GM20431 (cell line): ENCODE results near the gene FIBIN.

Experiments used
- in situ Hi-C: fragments of 300-500 bp; cut with MseI, MboI; formaldehyde crosslinking; loops from one replicate; pipeline ENCODE4 v1.15.0; 2020; ENCODE audit warnings: low sequenced_read_pairs; ENCODE audit not compliant: unreplicated experiment

FIBIN gene

DNA sequence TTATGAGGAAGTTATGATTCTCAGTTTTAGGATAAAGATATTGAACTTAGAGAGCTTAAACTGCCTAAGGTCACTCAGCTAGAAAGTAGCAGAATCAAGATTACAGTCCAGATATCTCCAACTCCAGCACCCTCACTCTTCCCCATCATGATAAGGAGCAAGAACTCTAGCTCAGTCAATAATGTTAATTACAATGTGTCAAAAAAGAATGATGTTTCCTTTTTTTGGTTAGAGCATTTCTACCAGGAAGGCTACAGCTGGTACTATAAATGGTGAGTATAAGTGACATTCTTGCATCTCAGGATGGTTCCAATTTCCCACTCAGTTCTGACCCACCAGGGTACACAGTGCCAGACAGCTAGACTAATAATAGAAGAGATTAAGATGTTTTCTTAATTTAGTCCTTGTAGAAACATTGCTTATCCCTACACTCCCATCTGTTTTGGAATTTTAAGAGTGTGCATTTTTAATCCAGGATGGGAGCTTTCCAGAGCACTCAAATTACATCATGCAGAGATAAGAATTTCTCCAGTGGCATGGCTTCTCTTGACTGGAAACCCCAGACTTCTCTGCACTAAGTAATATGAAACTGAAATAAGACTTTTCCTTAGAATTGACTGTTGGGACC, 25.1 kb downstream of the FIBIN start:
- in situ Hi-C loops: no loop called here

DNA sequence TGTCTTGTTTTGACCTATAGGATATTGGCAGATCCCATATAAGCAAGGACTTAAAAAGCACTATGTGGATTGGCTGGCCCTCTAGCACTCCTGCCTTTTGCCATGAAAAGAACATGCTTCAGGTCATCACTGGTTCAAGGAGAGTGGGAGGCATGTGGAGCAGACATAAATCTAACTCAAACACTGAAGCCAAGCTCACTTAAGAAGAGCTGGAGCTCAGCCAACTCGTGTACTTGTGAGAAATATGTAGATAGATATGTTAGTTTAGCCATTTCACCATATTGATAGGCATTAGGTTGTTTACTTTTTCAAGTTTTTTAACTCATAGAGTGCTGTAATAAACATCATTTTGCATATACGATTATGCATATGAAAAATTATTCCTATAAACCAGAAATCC, 26.8 kb downstream of the FIBIN start:
- in situ Hi-C loops: no loop called here

DNA sequence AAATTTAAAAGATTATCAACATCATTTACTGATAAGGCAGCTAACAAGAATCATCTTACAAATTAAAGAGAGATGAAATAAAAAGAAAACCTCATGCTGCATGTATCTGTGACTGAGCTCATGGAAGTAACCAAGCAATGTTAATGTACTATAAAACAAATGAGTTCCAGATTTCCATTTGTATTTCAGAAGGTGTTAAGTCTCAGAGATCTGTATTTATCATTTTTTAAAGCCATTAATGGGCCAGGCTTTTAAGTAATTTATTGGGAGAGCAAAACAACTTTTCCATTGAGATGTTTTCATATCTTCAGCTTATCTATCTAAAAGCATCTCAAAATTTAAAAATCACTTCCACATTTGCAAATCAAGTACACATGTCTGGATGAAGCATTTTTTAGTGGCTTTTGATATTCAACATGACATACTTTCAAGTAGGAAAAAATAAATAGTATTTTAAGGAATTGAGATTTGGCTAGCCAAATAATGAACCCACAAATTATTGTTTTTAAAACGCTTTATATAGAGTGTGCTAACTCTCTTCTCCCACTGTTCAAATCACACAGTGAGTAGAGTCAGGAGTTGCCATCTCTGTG, 28.8 kb downstream of the FIBIN start:
- in situ Hi-C loops: no loop called here

DNA sequence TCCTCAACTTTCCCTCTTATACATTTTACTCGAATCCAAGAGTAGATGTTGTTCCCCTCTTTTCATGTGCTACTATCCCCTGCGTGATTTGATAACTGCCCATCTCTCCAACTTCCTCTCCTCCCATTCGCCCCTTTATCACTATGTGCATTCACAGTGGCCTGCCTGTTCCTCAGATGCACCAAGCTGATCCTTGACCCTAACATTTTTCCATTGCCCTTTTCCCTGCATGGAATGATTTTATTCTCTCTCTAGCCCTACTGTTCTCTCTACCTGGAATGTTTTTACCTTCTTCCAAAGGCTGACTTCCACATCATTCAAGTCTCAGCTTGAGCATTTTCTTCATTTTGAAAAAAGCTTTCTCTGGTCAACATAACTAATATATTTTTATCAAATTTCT, 31.0 kb downstream of the FIBIN start:
- in situ Hi-C loops: no loop called here

DNA sequence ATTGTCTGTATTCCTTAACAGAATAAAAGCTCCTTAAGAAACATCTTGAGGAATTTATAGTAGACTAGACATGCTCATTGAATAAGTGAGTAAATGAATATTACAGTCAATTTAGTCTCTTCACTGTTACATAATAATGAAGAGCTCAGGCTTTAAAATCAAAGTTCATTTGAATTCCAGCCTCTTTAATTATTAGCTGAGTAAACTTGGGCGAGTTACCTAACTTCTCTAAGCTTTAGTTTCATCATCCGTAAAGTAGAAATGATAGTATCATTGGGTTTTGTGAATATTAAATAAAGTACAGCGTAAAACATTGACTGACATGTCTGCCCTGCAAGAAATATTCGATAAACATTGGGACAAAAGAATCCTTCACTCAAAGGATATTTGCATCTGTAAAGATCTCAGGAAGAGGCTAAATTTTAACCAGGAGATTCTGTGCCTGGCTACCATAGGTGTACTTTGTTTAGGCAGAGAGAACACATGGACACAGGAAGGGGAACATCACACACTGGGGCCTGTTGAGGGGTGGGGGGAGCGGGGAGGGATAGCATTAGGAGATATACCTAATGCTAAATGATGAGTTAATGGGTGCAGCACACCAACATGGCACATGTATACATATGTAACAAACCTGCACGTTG, 31.5 kb downstream of the FIBIN start:
- in situ Hi-C loops: no loop called here

DNA sequence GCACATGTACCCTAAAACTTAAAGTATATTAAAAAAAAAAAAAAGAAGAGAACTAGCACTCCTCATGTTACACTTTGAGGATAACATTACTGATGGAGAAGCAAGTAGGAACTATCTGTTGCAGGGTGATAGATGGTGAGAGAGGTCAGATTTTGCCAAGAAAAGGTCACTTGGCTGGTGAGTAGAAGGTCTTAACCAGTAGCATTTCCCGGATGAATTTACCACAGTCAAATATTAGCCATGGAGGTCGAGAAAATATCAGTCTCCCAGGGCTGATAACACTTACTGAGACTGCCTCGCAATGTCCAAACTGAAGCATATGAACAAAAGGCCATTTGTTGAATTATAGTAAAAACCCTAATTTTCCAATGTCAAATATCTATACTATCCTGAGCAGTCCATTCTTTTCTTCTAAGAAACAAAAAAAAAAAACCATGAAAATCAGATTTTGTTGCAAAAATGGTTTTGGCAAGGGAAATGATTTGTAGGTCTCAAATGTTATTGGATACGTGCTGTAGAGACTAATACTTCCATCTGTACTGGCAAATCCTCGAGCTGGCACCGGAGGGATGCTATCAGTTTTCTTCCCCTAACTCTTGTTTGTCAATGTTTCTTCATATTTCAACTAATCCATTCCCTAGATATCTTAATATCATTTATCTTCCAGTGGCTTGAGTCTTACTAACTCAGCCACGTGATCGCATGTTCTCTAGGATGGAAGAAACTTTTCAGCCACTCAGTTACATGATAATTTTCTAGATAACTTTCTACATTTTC, 32.2 kb downstream of the FIBIN start:
- in situ Hi-C loops: no loop called here

DNA sequence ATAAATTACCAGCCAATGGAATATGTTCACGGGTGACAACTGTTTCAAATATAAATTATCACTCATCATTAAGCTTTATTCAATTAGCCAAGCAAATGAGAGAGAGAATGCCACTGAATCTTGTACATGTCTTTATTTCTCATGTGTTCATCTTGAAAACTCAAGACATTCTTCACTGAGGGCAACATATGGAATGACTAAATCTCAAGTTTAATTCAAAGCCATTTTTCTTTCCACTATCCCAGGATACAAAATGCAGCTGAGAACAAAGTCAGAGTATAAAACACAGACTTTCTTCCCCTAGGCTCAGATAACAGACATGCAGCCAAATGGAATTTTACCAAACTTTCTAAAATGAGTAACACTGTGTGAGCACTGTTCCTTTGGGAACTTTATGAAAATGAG, 34.7 kb downstream of the FIBIN start:
- in situ Hi-C loops: no loop called here

DNA sequence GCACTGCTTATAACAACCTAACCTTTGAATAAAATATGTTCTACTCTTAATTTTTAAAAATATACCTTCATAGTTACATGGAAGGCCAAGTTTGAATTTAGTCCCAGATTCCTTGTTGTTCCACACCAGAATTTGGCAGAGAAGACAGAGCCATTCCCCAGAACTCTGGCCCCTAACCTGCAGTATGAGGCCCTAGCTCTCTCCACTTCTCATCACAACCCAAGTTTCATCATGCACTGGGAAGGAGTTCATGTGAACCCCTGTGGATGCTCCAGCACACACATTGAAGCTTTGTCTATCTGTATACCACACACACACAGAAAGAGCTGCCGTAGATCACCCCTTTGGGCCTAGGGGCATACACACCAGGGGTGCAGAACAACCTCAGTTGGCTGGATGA, 36.1 kb downstream of the FIBIN start:
- in situ Hi-C loops: no loop called here

DNA sequence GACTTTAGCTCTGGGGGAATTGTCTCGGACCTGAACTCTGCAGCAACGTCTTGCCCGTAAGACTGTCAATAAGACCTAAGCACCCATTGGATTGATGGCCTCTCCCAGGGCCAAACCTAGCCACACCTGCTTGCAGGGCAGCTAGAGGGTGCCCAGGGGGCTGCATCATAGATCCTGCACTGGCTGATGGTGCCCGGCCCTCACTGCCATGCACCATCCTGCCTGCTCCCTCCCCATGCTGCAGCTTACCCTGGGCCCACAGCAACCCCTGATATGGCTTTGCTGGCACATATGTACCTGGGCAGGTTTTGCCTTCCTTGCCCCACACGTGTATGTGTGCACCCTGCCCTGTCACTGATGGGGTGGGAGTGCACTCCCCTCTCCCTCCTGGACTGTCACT, 37.8 kb downstream of the FIBIN start:
- in situ Hi-C loops: no loop called here

DNA sequence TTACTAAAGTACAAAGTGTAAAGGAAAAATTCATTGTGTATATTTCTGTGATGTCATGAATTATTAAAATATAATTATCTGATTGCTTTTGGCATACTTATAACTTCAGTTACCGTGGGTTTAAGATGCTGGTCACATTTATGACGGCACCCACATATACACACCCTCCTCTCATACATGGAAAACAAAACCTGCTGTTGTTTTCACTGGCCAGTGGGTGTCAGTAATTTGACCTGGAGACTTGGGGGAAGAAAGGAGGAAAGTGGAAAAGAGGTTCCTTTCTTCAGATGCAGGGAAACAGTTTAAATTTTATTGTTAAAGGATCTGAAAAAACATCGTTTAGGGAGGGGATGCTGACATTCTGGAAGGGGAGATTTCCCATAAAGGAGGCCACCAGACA, 46.0 kb downstream of the FIBIN start:
- in situ Hi-C loops: no loop called here

DNA sequence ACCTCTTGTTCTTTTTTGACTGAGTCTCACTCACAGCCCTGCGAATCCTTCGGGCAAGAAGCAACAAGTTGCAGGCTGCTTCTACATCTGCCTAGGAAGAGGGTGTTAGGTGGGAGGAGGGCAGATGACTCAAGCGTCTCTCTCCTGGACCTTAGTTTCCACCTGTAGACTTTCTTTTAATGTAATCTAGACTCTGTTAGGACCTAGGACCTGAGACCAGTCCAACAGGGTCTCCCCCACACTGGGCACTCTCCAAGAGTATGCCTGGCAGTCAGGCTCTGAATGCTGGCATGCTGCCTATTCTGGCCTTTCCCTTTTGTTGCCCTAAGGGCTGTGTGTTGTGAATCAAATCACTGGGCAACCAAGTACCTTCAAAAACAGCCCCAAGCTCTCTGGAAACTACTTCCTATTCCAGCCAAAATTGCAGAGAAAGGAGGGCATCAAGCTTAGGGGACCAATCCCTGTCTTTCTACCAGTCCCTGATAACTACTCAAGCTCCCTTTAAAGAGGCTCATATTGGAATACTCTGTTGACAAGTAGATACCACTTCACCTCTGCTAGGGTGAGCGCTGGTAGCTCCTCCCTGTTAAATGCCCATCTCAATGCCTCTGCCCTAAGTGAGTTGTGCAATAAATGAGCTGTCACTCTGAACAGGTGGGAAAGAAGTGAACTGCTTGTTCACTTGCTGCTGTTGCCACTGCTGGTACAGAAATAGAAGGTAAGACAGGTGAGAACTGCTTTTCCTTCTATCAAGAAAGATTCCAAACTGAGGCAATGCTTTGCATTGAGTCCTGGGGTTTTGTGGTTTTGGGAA, 46.6 kb downstream of the FIBIN start, which contains the start of gene BBOX1:
TSS of gene BBOX1 (plus strand) at position 514 of the 814 bp plus-strand sequence. CDS start 14,616 bp downstream, outside the sequence.
- in situ Hi-C loops: no loop called here

DNA sequence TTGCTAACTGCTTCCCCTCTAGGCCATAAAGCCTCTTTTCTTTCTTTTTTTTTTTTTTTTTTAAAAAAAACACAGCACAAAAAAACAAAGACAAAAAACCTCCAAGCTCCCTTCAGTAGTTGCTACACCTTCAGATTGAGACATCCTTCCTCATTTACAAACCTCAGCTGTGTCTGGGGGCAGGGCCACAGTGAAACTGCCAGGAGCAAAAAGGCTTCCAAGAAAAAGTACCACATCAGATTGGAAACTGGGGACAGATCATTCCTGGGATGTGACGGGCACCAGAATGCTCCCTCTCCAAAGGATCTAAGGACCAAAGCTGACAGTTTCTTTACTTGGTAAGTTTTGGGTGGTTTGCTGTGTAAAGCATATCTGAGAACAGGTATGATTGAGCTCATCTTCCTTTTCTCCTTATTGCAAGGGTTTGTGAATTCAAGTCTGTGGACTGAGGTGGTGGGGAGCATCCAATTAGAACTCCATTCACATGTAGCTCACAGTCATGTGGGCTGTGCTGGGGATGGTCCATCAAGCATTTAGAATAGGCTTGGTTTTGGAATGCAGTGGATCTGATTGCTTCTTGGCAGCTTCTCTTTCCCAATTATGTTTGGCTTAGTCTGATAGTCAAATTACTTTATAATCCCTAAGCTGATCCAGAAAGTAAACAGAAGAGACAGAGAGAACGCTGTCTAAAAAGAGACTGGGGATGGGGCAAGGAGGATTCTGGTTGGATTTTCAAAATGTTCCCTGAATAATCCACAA, 47.4 kb downstream of the FIBIN start:
- in situ Hi-C loops: no loop called here
